HG03457 (cell line): Measurements from ENCODE around the gene TRPC4AP.

Experiments
- ATAC-seq: cut with Tn5 transposase; IDR thresholded peaks from one replicate; pipeline ENCODE4 v1.9.1; 2021; ENCODE audit warnings: moderate number of reproducible peaks; ENCODE audit not compliant: unreplicated experiment

The TRPC4AP gene

GRCh38 chr20:35017099-35017835 lies 75.3 kb downstream of the TRPC4AP start:
- ATAC-seq = no peak

DNA sequence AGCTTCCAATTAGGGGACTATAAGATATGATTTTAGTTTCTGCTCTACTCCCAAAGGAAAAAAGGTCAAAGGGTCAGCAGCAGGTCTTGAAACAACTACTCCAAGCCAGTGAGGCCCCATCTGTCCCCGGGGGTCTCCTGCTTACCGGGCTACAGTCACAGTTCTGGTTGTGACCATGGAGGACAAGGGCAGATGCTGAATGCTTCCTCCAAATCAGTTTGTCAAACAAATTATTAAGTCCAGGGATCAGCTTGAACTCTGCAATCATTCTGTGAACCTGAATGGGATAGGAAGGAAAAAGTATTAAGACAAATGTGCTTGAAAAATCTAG lies 76.8 kb downstream of the TRPC4AP start:
- ATAC-seq = no peak

- no peak for ATAC-seq
These were observed 78.1 kb downstream of the TRPC4AP start for GRCh38 chr20:35014537-35014936.

GRCh38 chr20:35013421-35014411 lies 78.9 kb downstream of the TRPC4AP start:
- no peak for ATAC-seq

DNA sequence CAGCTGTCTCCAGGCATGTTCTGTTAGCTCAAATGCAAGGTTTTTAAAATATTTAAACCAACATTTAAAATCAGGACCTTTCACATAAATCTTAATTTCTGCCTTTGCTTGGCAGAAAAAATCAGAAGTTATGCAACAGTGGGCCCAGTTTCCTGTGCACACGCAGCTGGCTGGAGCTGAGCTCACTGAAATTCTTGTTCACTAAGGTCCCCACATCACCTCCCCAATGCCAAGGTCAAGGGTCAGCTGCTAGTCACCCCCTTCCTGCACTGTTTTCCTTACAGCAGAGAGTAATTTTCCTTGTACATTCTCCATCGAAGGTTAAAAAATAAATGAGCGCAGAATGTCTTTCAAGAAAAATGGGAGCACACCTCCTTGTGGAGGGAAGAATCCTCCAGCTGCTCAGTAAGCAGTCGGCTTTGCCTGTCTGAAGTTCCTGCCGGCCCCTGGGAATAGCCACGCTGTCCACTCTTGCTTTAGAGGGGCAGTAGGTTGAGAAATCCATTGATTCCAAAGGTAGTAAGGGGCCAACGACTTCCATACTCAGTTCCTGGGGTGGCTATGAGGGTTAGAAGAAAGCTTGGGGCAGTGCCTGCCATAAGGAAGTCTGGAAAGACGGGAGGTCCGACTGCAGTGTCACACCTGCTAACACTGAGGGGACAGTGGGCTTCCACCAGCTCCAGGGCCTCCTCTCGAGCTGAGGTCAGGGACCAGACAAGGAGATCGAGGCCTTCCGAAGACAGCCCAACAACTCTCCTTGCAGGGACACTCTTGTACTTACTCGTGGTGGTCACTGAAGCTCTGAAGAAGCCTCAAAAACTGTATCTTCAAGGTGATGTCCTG lies 80.2 kb downstream of the TRPC4AP start:
- ATAC-seq = no peak

DNA sequence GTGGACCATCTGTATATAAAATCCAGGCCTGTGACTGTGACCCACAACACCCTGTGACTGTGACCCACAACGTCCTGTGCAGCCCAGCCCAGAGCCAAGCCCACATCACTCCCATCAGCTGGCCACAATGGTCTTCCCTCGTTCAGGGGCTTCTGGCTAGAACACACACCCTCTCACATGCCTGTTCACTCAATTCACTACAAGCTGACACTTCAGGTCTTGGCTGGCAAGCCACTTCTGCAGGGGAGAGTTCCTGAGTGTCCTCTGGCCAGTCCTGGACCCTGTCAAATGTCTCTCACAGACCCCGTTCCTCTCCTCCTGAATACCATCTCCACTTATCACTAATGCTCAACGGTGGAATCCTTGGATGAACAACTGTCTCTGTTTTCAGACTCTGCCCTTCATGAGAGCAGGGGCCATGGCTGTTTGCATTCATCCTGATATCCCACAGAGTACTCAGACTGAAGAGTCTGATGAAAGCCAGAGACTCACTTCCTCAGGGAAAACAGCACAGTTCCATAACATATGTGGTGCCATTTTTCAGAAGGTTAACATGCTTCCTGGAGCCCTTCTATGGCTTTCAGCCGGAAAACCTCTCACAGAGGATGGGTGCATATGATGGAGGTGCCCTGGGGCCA lies 80.9 kb downstream of the TRPC4AP start:
- no peak for ATAC-seq

DNA sequence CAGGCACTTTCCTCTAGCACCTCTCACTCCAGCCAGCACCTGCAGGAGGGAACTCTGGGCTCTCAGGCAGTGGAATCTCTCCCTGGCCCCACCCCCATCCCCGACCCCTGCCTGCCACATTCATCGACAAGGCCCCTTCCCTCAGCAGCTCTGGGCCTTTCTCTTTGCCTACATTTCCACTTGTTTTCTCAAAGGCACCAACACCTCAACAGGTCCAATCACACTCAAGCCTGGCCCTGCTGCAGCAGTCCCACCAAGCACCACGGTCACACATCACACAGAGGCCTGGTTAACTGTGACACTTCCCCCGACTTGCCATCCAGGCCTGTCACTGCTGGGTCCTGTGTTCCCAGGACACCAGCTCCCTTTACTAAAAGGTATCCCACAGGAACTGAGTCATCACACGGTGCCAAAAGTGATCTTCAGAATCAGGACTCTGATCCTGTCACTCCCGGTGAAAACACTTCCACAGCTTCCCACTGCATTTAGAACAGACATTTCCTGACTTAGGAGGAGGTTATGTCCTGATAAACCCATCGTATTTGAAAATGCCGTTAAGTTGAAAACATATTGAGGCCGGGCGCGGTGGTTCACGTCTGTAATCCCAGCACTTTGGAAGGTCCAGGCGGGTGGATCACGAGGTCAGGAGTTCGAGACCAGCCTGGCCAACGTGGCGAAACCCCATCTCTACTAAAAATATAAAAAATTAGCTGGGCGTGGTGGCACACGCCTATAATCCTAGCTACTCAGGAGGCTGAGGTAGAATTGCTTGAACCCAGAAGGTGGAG lies 82.0 kb downstream of the TRPC4AP start:
- ATAC-seq = no peak

- no peak for ATAC-seq
These were observed 82.8 kb downstream of the TRPC4AP start for GRCh38 chr20:35009665-35010328.

DNA sequence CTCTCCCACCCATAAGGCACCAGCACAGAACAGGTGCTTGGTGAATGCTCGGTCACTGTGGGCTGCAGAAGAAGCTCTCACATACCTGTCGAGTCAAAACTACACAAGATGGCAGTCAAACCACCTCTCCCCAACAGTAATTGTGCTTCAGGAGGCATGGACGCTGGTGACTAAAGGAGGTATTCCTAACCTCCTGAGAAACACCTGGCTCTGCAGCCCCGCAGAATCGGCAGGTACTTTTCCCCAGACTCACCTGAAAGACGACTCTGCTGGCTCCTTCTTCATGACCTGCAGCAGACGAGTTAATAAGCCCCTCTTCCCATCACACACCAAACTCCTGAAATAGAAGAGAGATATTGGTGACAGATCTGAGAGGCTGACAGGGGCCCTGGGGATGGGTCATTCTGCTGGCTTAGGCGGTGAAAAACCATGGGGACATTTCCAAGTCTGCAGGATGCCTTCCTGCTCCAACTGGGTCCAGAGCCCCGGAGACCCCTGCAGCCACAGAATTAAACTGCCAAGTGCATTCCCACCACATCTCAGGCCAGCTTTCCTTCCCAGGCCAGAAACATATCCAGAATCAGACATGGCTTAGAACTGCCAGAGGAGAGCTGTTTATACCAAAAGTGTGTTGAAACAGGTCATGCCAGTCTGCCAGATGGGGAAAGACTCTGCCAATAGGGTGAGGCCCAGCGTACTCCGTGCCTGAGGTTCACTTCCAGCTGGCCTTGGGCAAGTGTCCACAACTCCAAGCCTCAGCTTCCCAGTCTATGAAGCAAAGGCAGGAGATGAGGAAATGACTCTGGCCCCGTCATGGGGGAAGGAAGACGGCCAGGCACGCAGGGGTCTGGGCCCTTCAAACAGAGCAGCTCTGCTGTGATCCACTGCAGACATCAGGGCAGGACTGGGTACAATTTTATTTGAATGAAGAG lies 83.9 kb downstream of the TRPC4AP start:
- no peak for ATAC-seq

DNA sequence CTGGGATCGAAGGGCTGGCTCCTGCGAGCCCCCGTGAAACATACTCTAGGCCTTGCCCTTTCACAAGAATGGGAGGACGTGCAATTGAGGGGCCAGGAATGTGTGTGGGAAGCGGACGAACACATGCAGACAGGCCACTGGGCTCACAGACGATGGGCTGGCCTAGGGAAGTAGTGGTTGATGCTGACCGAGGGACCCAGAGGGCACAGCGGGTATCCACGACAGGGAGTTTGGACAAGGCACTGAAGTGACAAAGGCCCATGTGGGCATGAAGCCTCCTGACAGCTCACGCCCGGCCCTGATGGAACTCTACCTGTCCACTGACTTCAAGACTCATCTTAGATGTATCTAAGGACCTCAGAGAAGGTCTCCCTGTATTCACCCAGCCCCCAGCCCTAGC lies 84.7 kb downstream of the TRPC4AP start:
- ATAC-seq = no peak

- no peak for ATAC-seq
These were observed 85.2 kb downstream of the TRPC4AP start for GRCh38 chr20:35007413-35007812.

GRCh38 chr20:35006531-35006971 lies 86.1 kb downstream of the TRPC4AP start:
- ATAC-seq = no peak

DNA sequence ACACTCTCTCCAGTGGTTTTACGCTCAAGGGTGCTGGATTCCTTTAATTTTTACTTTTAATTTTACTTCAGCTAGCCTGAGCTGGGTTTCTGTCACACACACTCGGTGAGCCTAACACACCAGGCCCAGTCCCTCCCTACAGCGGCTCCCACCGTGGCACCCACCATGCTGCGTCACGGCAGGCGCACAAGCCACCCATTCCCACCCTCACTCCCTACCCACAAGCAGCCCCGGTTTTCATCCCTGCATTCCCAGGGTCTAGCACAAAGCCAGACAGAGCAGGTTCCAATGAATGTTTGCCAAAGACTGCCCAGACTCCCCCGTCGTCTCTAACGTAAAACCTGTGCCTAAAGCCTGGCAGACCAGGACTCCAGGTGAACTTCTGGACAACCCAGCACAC lies 86.6 kb downstream of the TRPC4AP start:
- no peak for ATAC-seq

DNA sequence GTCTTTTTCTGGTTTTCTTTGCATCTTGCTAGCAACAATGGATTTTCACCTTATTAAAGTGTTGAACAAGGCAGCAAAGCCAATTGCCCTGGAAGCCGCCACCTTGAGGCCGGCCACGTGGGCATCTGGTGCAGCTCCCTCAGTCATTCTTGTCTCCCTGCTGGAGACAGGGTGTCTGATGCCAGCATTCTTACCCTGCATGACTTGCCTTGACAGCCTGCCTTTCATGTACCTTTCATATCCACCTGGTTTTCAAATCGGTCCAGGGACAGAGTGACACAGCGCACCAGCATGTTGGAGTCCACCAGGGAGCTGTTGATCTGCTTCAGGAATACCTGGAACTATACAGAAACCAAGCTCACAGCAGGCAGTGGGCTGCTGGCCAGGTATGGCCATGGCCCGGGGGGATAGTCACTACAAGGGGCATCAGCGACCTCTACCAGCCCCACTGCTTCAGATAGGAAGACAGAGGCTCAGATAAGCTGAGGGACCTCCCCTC lies 87.1 kb downstream of the TRPC4AP start:
- no peak for ATAC-seq

GRCh38 chr20:35004749-35005462 lies 87.7 kb downstream of the TRPC4AP start:
- no peak for ATAC-seq

DNA sequence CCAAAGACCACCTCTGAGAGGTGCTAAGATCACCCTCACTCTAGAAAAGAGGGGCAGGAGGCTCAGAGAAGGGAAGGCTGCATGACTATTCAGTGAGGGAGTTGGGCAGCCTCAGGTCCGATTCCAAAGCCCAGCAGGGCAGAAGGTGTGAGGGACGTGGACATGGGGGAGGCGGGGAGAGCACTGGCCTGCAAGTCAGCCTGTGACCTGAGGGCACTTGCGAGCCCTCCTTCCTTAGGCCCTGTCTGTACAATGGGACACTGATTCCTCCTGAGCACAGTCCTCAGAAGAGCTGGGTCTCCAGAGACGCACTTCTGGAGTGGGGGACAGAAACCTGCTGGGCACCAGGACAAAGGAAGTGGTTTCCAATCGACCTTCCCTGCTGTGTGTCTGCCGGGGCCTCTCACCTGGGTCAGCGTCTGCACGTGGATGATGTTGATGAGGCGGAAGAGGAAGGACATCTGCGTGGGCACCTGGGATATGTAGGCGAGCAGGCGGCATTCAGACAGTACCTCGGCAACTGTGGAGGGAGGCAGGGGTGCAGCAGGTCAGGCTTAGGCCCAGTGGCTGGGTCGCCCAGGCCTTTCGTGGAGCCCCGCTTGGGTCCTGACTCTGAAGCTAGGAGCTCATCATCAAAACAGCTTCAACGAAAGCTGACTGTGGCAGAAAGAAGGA lies 88.4 kb downstream of the TRPC4AP start:
- ATAC-seq = no peak
